22Rv1 (cell line): ENCODE measurements around the gene STOML3.

Experiments
- CTCF ChIP-seq: fragments of 450-650 bp; IDR thresholded peaks from 2 replicates; pipeline ENCODE4 v1.5.1; 2017; ENCODE audit warnings: mild to moderate bottlenecking
- ZFX ChIP-seq: fragments of 450-650 bp; IDR thresholded peaks from 2 replicates; pipeline ENCODE4 v1.6.1; 2017; ENCODE audit warnings: antibody characterized with exemption, borderline replicate concordance

DNA sequence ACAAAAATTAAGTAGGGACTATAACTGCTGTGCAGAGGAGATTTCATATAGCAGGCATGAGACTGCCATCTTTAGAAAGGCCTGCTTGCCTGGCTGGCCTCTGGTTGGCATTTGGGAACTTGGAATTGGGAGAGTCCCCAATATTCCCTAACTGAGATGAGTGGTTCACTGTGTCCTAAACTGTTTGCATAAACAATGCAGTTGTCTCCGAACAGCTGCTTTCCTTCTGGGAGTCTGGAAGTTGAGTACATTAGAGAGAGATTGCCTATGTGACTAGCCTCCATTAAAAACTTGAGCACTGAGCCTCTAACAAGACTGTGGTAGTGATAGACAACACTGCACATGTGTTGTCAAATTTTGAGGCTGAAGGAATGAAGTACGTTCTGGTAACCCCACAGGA is 47.4 kb downstream of the STOML3 start:
- TF ChIP-seq CTCF (no peak), ZFX (no peak)
